Endothelial cell of umbilical vein (primary cell): ENCODE results near the gene PARP8. TPM values are rescaled to one million over a fixed set of nuclear protein-coding genes. Genes with fewer than 3 reads are reported as not detected.

Experiments
- BruUV-seq: library from RNA; stranded (reverse); fragments of 400-500 nt; replicated peaks from 2 replicates; lab custom pipeline; 2021; lab: Mats Ljungman, UMichigan
- CTCF ChIA-PET: fragments of 300-600, 350-600 bp; sonication (Branson Sonifier 250); formaldehyde crosslinking; loops from one replicate; lab custom pipeline; 2021; ENCODE audit warnings: antibody characterized with exemption, inconsistent platforms; lab: Charles Lee
- POLR2A ChIA-PET: fragments of 300-600, 350-600 bp; sonication (Branson Sonifier 250); formaldehyde crosslinking; loops from one replicate; lab custom pipeline; 2021; ENCODE audit warnings: antibody characterized with exemption, inconsistent platforms; lab: Charles Lee
- DNase-seq: peaks from one replicate; pipeline ENCODE4 v3.0.0-alpha.2; 2011; ENCODE audit warnings: low read depth, low spot score
- FAIRE-seq: peaks from 2 replicates; lab custom pipeline; 2011; peaks lifted over from hg19 to GRCh38; lab: Jason Lieb, UNC
- H2AFZ ChIP-seq: 2 replicates; pipeline ENCODE4 v1.6.0; 2012; ENCODE audit warnings: low read depth, low read length, control low read depth, inconsistent platforms
- H3K27ac ChIP-seq: 2 replicates; pipeline ENCODE4 v1.5.1; 2011; ENCODE audit warnings: low read depth, mild to moderate bottlenecking, control low read depth, low read length, moderate library complexity; ENCODE audit not compliant: insufficient read depth
- H3K27me3 ChIP-seq, 2 experiments: 2 replicates each; pipeline versions ENCODE4 v1.6.0 to v1.6.1; 2011; ENCODE audit warnings: low read length in 2 of 2, mixed read lengths in 1 of 2; ENCODE audit not compliant: control insufficient read depth in 2 of 2, insufficient read depth in 2 of 2
- H3K36me3 ChIP-seq, 2 experiments: 2 replicates in 1 of 2; 3 replicates in 1 of 2; pipeline ENCODE4 v1.5.1; 2011; ENCODE audit warnings: low read length in 2 of 2, mild to moderate bottlenecking in 1 of 2, moderate library complexity in 1 of 2; ENCODE audit not compliant: control insufficient read depth in 2 of 2, insufficient read depth in 2 of 2; ENCODE audit errors: extremely low read depth in 1 of 2
- H3K4me1 ChIP-seq: 3 replicates; pipeline ENCODE4 v1.5.1; 2011; ENCODE audit warnings: mild to moderate bottlenecking, low read length; ENCODE audit not compliant: control insufficient read depth, insufficient read depth; ENCODE audit errors: extremely low read depth
- H3K4me2 ChIP-seq: 2 replicates; pipeline ENCODE4 v1.6.1; 2011; ENCODE audit warnings: low read length, control low read depth, mixed read lengths; ENCODE audit not compliant: insufficient read depth
- H3K4me3 ChIP-seq, 3 experiments: fragments of 200-600 bp in 1 of 3; sonication (generic), shearing (Covaris generic) in 1 of 3; replicated peaks in 1 of 3; 2 replicates each; pipeline ENCODE4 v1.5.1; 2011 to 2016; ENCODE audit warnings: control low read depth in 3 of 3, low read length in 3 of 3, mild to moderate bottlenecking in 2 of 3, inconsistent platforms in 1 of 3, low read depth in 1 of 3, moderate library complexity in 1 of 3; ENCODE audit not compliant: insufficient read depth in 1 of 3
- H3K79me2 ChIP-seq: 2 replicates; pipeline ENCODE4 v1.6.0; 2012; ENCODE audit warnings: low read length, inconsistent platforms; ENCODE audit not compliant: control insufficient read depth, insufficient read depth
- H3K9ac ChIP-seq: replicated peaks from 2 replicates; pipeline ENCODE3; 2011; ENCODE audit warnings: low read length, control low read depth; ENCODE audit not compliant: insufficient read depth; ENCODE audit errors: extremely low read depth
- H3K9me1 ChIP-seq: replicated peaks from 3 replicates; pipeline ENCODE4 v1.6.0; 2011; ENCODE audit warnings: mild to moderate bottlenecking, low read length; ENCODE audit not compliant: control insufficient read depth, insufficient read depth; ENCODE audit errors: extremely low read depth
- H3K9me3 ChIP-seq: replicated peaks from 2 replicates; pipeline ENCODE4 v1.5.1; 2012; ENCODE audit warnings: low read length, inconsistent platforms; ENCODE audit not compliant: control insufficient read depth, insufficient read depth
- H4K20me1 ChIP-seq: replicated peaks from 2 replicates; pipeline ENCODE3; 2011; ENCODE audit warnings: mild to moderate bottlenecking, low read length; ENCODE audit not compliant: control insufficient read depth, insufficient read depth; ENCODE audit errors: extremely low read depth
- EZH2 ChIP-seq: IDR thresholded peaks from 2 replicates; pipeline ENCODE4 v1.6.1; 2012; ENCODE audit warnings: borderline replicate concordance, low read depth, mild to moderate bottlenecking, moderate library complexity, low read length, inconsistent platforms; ENCODE audit not compliant: severe bottlenecking
- GATA2 ChIP-seq: IDR thresholded peaks from 2 replicates; pipeline ENCODE4 v1.7.0; 2011; ENCODE audit warnings: low read depth, mild to moderate bottlenecking, moderate library complexity, mixed read lengths, low read length; ENCODE audit not compliant: insufficient read length, insufficient read depth
- JUN ChIP-seq: IDR thresholded peaks from 2 replicates; pipeline ENCODE4 v1.6.1; 2011; ENCODE audit warnings: borderline replicate concordance, low read depth; ENCODE audit not compliant: insufficient read length, insufficient read depth
- MYC ChIP-seq: IDR thresholded peaks from one replicate; pipeline ENCODE4 v1.6.1; 2011; ENCODE audit warnings: mild to moderate bottlenecking, low read depth, low read length
- POLR2A ChIP-seq: IDR thresholded peaks from 2 replicates; pipeline ENCODE4 v1.6.1; 2012; ENCODE audit warnings: low read depth, mild to moderate bottlenecking, control low read depth, low read length
- POLR2AphosphoS5 ChIP-seq: IDR thresholded peaks from 2 replicates; pipeline ENCODE4 v1.6.1; 2012; ENCODE audit warnings: low read depth, mild to moderate bottlenecking, control low read depth, low read length, moderate library complexity; ENCODE audit not compliant: insufficient read depth
- dilution Hi-C: fragments of 300-500 bp; cut with MboI; formaldehyde crosslinking; loops from one replicate; pipeline ENCODE4 v1.15.0; 2019; ENCODE audit warnings: low sequenced_read_pairs; ENCODE audit not compliant: extremely low pct_ligation_motif_present
- intact Hi-C: fragments of 100-400 bp; cut with micrococcal nuclease; formaldehyde crosslinking; loops from one replicate; pipeline ENCODE4 v1.10.0; 2022
- polyA plus RNA-seq, 4 experiments: library from polyadenylated mRNA; depleted of rRNA in 3 of 4; stranded (reverse) in 3 of 4; unstranded in 1 of 4; fragments of >200 nt; gene quantifications; 2 replicates each; pipeline versions ENCODE4 v1.2.1 to v1.2.3, GENCODE V29; 2011 to 2012; ENCODE audit warnings: missing spikeins in 1 of 4
- total RNA-seq: library from RNA; stranded (reverse); gene quantifications from 2 replicates; pipeline ENCODE4 v1.2.3, GENCODE V29; 2021
- TF ChIP-seq, protein P1 (sequence below), 2 donors: IDR thresholded peaks; 1 replicate in 1 of 2; 2 replicates in 1 of 2; pipeline ENCODE4 v1.5.1; 2011; ENCODE audit warnings: low read length in 2 of 2, mild to moderate bottlenecking in 2 of 2, moderate library complexity in 2 of 2, control low read depth in 1 of 2, inconsistent platforms in 1 of 2, low read depth in 1 of 2; ENCODE audit not compliant: insufficient read depth in 1 of 2; ENCODE audit errors: extremely low read depth in 1 of 2

Gene PARP8
- total and polyA plus RNA-seq, 2 donors (not counting 3 experiments of a cell fraction or from before 2014, with no cell fraction given), result 0.03 to 0.60 TPM

DNA sequence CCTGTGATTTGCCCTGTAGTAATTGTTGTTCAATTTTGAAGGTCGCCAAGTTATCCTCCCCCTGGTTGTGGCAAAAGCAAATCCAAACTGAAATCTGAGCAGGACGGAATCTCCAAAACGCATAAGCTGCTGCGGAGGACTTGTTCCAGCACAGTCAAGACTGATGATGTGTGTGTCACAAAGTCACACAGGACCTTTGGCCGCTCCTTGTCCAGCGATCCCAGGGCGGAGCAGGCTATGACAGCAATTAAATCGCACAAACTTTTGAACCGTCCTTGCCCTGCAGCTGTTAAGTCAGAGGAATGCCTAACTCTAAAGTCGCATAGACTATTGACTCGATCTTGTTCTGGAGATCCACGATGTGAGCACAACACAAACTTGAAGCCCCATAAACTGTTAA, 128.4 kb downstream of the PARP8 start:
- FAIRE-seq (no peak), DNase-seq (no peak)
- no peak overlapping the region for H3K4me3 ChIP-seq
- H3K4me1 ChIP-seq, result no peaks in the 10 kb centered on the region
- no peaks in the 10 kb centered on the region for H3K27me3 ChIP-seq
- intact Hi-C loops, result no loop called here
- no peak overlapping the region for H3K27ac ChIP-seq
- no peaks in the 10 kb centered on the region for H3K79me2 ChIP-seq
- H3K9ac ChIP-seq, result no peak overlapping the region
- TF ChIP-seq, protein P1, sequence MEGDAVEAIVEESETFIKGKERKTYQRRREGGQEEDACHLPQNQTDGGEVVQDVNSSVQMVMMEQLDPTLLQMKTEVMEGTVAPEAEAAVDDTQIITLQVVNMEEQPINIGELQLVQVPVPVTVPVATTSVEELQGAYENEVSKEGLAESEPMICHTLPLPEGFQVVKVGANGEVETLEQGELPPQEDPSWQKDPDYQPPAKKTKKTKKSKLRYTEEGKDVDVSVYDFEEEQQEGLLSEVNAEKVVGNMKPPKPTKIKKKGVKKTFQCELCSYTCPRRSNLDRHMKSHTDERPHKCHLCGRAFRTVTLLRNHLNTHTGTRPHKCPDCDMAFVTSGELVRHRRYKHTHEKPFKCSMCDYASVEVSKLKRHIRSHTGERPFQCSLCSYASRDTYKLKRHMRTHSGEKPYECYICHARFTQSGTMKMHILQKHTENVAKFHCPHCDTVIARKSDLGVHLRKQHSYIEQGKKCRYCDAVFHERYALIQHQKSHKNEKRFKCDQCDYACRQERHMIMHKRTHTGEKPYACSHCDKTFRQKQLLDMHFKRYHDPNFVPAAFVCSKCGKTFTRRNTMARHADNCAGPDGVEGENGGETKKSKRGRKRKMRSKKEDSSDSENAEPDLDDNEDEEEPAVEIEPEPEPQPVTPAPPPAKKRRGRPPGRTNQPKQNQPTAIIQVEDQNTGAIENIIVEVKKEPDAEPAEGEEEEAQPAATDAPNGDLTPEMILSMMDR (IDR thresholded peaks at IDR 0.05; ENCODE audit: extremely low read depth in 1 of 2, insufficient read depth in 1 of 2, low read depth in 1 of 2, low read length in 2 of 2), result no peak
- TF ChIP-seq POLR2A, result no peak
- no peak for TF ChIP-seq EZH2
- TF ChIP-seq MYC, result no peak
- no peak for TF ChIP-seq JUN
- no peak for TF ChIP-seq GATA2
- TF ChIP-seq POLR2AphosphoS5, result no peak
- H3K36me3 ChIP-seq, result no peaks in the 10 kb centered on the region
- H3K9me3 ChIP-seq, result peaks cover 3% of the 10 kb centered on the region
- H3K4me2 ChIP-seq, result no peak overlapping the region
- no peak overlapping the region for H2AFZ ChIP-seq
- dilution Hi-C loops, result no loop called here
- H3K9me1 ChIP-seq, result no peaks in the 10 kb centered on the region
- H4K20me1 ChIP-seq, result no peaks in the 10 kb centered on the region
- BruUV-seq, result no TSS peak
- CTCF ChIA-PET, result no interaction called here
- POLR2A ChIA-PET, result no interaction called here
